Measurements from ENCODE around the gene EYS. TPM values are rescaled to one million over a fixed set of nuclear protein-coding genes. Genes with fewer than 3 reads are reported as not detected.

The EYS gene
- total RNA-seq, 1 experiment from 2014 or later = not detected

DNA sequence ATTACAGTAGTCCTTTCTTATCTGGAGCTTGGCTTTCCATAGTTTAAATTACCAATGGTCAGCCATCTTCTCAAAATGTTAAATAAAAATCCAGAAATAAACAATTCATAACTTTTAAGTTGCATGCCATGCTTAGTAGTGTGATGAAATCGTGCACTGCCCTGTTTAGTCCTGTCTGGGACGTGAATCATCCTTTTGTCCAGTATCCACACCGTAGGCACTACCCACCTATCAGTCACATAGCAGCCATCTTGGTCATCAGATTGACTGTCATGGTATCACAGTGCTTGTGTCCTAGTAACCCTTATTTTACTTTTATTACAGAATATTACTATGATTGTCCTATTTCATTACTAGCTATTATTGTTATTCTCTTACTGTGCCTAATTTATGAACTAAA lies 924.1 kb downstream of the EYS start:
- Histone ChIP-seq H3K23me2 (ENCODE audit: insufficient read length, low read depth, low read length, poor library complexity, severe bottlenecking) (no peaks in the 10 kb centered on the region), H3T11ph (ENCODE audit: low read length) (no peak overlapping the region), H3K79me2 (ENCODE audit: insufficient read depth, low read length) (no peaks in the 10 kb centered on the region), H3K56ac (ENCODE audit: insufficient read length, low read depth, low read length) (no peak overlapping the region), H2BK12ac (ENCODE audit: insufficient read length, low read depth, low read length) (no peak overlapping the region), H2AFZ (ENCODE audit: low read length) (no peak overlapping the region), H4K91ac (ENCODE audit: insufficient read length, low read depth, low read length) (no peak overlapping the region), H4K5ac (ENCODE audit: insufficient read length, low read depth, low read length) (no peak overlapping the region), H3K4me1 (ENCODE audit: insufficient read depth, low read length) (no peaks in the 10 kb centered on the region), H3K9ac (ENCODE audit: extremely low read depth, insufficient read length, low read length) (no peak overlapping the region), H3K27ac (ENCODE audit: insufficient read length, low read depth, low read length) (no peak overlapping the region), H3K9me3 (ENCODE audit: control insufficient read depth, low read depth, low read length) (no peaks in the 10 kb centered on the region), H4K8ac (replicated peaks; ENCODE audit: insufficient read length, low read depth, low read length) (no peak overlapping the region), H2AK5ac (ENCODE audit: insufficient read length, low read length) (no peak overlapping the region), H2BK5ac (ENCODE audit: insufficient read length, low read length) (no peak overlapping the region), H2BK20ac (ENCODE audit: low read depth, low read length, poor library complexity, severe bottlenecking) (no peak overlapping the region), H2BK15ac (ENCODE audit: low read depth, low read length) (no peak overlapping the region), H3K4ac (ENCODE audit: low read depth, low read length) (no peak overlapping the region), H3K18ac (ENCODE audit: insufficient read length, low read depth, low read length) (no peak overlapping the region), H4K20me1 (ENCODE audit: control insufficient read depth, insufficient read depth, insufficient read length) (no peaks in the 10 kb centered on the region), H3K27me3 (ENCODE audit: insufficient read depth, low read length) (no peaks in the 10 kb centered on the region), H3K79me1 (ENCODE audit: insufficient read depth, low read depth, low read length, poor library complexity, severe bottlenecking) (no peaks in the 10 kb centered on the region), H2BK120ac (ENCODE audit: low read depth, low read length, poor library complexity, severe bottlenecking) (no peak overlapping the region), H3K4me2 (ENCODE audit: insufficient read depth, insufficient read length, low read length) (no peak overlapping the region), H3K23ac (ENCODE audit: insufficient read length, low read depth, low read length) (no peak overlapping the region), H3K14ac (ENCODE audit: insufficient read depth, low read length) (no peak overlapping the region)
- peaks cover 4 to 6% of the 10 kb centered on the region in 2 experiments; a peak in 3 of 5 replicates for H3K9me3 Mint-ChIP-seq
- TF ChIP-seq, protein P1, sequence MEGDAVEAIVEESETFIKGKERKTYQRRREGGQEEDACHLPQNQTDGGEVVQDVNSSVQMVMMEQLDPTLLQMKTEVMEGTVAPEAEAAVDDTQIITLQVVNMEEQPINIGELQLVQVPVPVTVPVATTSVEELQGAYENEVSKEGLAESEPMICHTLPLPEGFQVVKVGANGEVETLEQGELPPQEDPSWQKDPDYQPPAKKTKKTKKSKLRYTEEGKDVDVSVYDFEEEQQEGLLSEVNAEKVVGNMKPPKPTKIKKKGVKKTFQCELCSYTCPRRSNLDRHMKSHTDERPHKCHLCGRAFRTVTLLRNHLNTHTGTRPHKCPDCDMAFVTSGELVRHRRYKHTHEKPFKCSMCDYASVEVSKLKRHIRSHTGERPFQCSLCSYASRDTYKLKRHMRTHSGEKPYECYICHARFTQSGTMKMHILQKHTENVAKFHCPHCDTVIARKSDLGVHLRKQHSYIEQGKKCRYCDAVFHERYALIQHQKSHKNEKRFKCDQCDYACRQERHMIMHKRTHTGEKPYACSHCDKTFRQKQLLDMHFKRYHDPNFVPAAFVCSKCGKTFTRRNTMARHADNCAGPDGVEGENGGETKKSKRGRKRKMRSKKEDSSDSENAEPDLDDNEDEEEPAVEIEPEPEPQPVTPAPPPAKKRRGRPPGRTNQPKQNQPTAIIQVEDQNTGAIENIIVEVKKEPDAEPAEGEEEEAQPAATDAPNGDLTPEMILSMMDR (conservative IDR thresholded peaks at IDR 0.05) = no peak
- no peak overlapping the region for H3K27ac Mint-ChIP-seq
- no peak for DNase-seq
- no peaks in the 10 kb centered on the region; a peak in 1 of 4 replicates for H3K4me1 Mint-ChIP-seq
- no CpG with 5 or more reads among the region's 3 CpGs for WGBS (ENCODE audit: extremely low coverage, insufficient read length, low lambda C conversion rate)
- H3K36me3 Mint-ChIP-seq (ENCODE audit: insufficient read depth in 1 of 3, low read depth in 3 of 3) = peaks cover 0 to 4% (median 0%) of the 10 kb centered on the region in 3 experiments; a peak in 2 of 7 replicates
- H3K27me3 Mint-ChIP-seq (ENCODE audit: low read depth) = no peaks in the 10 kb centered on the region
- H3K4me3 Mint-ChIP-seq = no peak overlapping the region
